DOHH2 (cell line): ENCODE results near the gene POLK.

Source experiments
- H3F3A ChIP-seq: fragments of 200-600 bp; sonication (generic), shearing (Covaris generic); 2 replicates; pipeline ENCODE4 v1.6.0; 2016; ENCODE audit warnings: antibody characterized with exemption, mild to moderate bottlenecking; ENCODE audit not compliant: control insufficient read depth, insufficient read depth
- H3K27ac ChIP-seq: fragments of 200-600 bp; sonication (generic); 2 replicates; pipeline ENCODE4 v1.5.1; 2014; ENCODE audit warnings: low read depth, mild to moderate bottlenecking, low read length, moderate library complexity
- H3K27me3 ChIP-seq: fragments of 200-600 bp; sonication (generic); 2 replicates; pipeline ENCODE4 v1.6.1; 2014; ENCODE audit warnings: mild to moderate bottlenecking, low read length, mixed read lengths; ENCODE audit not compliant: control insufficient read depth
- H3K36me3 ChIP-seq: fragments of 200-600 bp; sonication (generic); 2 replicates; pipeline ENCODE4 v1.6.1; 2014; ENCODE audit warnings: mild to moderate bottlenecking, low read length, moderate library complexity, mixed read lengths; ENCODE audit not compliant: control insufficient read depth
- H3K4me1 ChIP-seq: fragments of 200-600 bp; sonication (generic); 2 replicates; pipeline ENCODE4 v1.6.1; 2014; ENCODE audit warnings: mild to moderate bottlenecking, low read length, mixed read lengths; ENCODE audit not compliant: control insufficient read depth
- H3K4me2 ChIP-seq: fragments of 200-600 bp; sonication (generic); 2 replicates; pipeline ENCODE4 v1.6.0; 2014; ENCODE audit warnings: mild to moderate bottlenecking, low read length, moderate library complexity
- H3K4me3 ChIP-seq: fragments of 200-600 bp; sonication (generic); 2 replicates; pipeline ENCODE4 v1.5.1; 2014; ENCODE audit warnings: mild to moderate bottlenecking, low read length, mixed read lengths
- H3K79me2 ChIP-seq: fragments of 200-600 bp; sonication (generic); 2 replicates; pipeline ENCODE4 v1.6.1; 2014; ENCODE audit warnings: mild to moderate bottlenecking, low read length, mixed read lengths; ENCODE audit not compliant: control insufficient read depth
- H3K9me2 ChIP-seq: fragments of 200-600 bp; sonication (generic); replicated peaks from 2 replicates; pipeline ENCODE4 v1.6.1; 2014; ENCODE audit warnings: mild to moderate bottlenecking, low read length, mixed read lengths; ENCODE audit not compliant: control insufficient read depth
- H3K9me3 ChIP-seq: fragments of 200-600 bp; sonication (generic); 2 replicates; pipeline ENCODE4 v1.6.1; 2014; ENCODE audit warnings: antibody characterized with exemption, low read length, mixed read lengths; ENCODE audit not compliant: control insufficient read depth, insufficient read depth
- H4K20me1 ChIP-seq: fragments of 200-600 bp; sonication (generic); 2 replicates; pipeline ENCODE4 v1.6.0; 2014; ENCODE audit warnings: low read depth, mild to moderate bottlenecking, antibody characterized with exemption, low read length, moderate library complexity; ENCODE audit not compliant: control insufficient read depth, insufficient read depth
- EZH2phosphoT487 ChIP-seq: fragments of 200-600 bp; sonication (generic); IDR thresholded peaks from 2 replicates; pipeline ENCODE4 v1.6.1; 2017; ENCODE audit warnings: borderline replicate concordance, mild to moderate bottlenecking, antibody characterized with exemption, low read length, moderate library complexity, mixed read lengths
- TF ChIP-seq, protein P1 (sequence below): fragments of 200-600 bp; sonication (generic); IDR thresholded peaks from one replicate; pipeline ENCODE4 v1.5.1; 2014; ENCODE audit warnings: antibody characterized with exemption, mild to moderate bottlenecking, low read depth, low read length; ENCODE audit not compliant: poor library complexity, severe bottlenecking

Gene POLK

DNA sequence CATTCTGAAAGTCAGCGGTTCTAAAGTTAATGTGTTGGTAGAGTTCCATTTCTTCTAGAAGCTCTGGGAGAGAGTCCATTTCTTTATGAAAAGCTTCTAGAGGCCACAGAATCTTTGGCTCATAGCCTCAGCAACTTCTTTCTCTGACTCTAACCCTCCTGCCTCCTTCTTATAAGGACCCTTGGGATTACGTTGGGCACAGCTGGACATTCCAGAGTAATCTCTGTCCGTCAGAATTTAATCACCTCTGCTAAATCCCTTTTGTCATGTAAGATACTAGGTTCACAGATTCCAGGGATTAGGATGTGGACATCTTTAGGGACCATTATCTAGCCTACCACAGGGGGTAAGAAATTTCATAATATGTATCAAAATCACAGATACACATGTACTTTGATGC is 77.0 kb downstream of the POLK start:
- Histone ChIP-seq H3K4me2 (no peak overlapping the region), H3K4me3 (no peak overlapping the region), H3F3A (no peaks in the 10 kb centered on the region), H3K9me2 (no peaks in the 10 kb centered on the region), H3K27me3 (no peaks in the 10 kb centered on the region), H4K20me1 (no peaks in the 10 kb centered on the region), H3K36me3 (peaks cover 3% of the 10 kb centered on the region; the same call in 1 of the 2 replicates), H3K27ac (no peak overlapping the region), H3K9me3 (no peaks in the 10 kb centered on the region), H3K79me2 (no peaks in the 10 kb centered on the region), H3K4me1 (no peaks in the 10 kb centered on the region)
- no peak for TF ChIP-seq EZH2phosphoT487
- TF ChIP-seq, protein P1, sequence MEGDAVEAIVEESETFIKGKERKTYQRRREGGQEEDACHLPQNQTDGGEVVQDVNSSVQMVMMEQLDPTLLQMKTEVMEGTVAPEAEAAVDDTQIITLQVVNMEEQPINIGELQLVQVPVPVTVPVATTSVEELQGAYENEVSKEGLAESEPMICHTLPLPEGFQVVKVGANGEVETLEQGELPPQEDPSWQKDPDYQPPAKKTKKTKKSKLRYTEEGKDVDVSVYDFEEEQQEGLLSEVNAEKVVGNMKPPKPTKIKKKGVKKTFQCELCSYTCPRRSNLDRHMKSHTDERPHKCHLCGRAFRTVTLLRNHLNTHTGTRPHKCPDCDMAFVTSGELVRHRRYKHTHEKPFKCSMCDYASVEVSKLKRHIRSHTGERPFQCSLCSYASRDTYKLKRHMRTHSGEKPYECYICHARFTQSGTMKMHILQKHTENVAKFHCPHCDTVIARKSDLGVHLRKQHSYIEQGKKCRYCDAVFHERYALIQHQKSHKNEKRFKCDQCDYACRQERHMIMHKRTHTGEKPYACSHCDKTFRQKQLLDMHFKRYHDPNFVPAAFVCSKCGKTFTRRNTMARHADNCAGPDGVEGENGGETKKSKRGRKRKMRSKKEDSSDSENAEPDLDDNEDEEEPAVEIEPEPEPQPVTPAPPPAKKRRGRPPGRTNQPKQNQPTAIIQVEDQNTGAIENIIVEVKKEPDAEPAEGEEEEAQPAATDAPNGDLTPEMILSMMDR = no peak

GRCh38 chr5:75600535-75600934 is 88.8 kb downstream of the POLK start:
- TF ChIP-seq, protein P1 = no peak
- TF ChIP-seq EZH2phosphoT487 = no peak
- H3K4me2 ChIP-seq = no peak overlapping the region

DNA sequence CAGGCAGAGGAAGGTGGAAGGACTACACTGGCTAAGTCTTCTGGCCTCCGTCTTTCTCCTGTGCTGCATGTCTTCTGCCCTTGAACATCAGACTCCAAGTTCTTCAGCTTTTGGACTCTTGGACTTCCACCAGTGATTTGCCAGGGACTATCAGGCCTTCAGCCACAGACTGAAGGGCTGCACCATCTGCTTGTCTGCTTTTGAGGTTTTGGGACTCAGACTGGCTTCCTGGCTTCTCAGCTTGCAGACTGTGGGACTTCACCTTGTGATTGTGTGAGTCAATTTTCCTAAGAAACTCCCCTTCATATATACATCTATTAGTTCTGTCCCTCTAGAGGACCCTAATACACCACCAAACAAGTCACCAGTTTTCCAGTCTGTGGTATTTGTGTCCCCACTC is 89.9 kb downstream of the POLK start:
- Histone ChIP-seq H3K4me3 (no peak overlapping the region), H3K79me2 (no peaks in the 10 kb centered on the region), H3K27me3 (no peaks in the 10 kb centered on the region), H3F3A (no peaks in the 10 kb centered on the region), H3K9me2 (no peaks in the 10 kb centered on the region), H3K36me3 (no peaks in the 10 kb centered on the region), H4K20me1 (no peaks in the 10 kb centered on the region), H3K4me2 (no peak overlapping the region), H3K27ac (no peak overlapping the region), H3K4me1 (no peaks in the 10 kb centered on the region), H3K9me3 (no peaks in the 10 kb centered on the region)
- TF ChIP-seq, protein P1 = no peak
- TF ChIP-seq EZH2phosphoT487 = no peak

More at GRCh38 chr5:75600535-75600934, 88.8 kb downstream of the POLK start:
- Histone ChIP-seq H3K27ac (no peak overlapping the region), H3K36me3 (no peaks in the 10 kb centered on the region), H3K27me3 (no peaks in the 10 kb centered on the region), H3K79me2 (no peaks in the 10 kb centered on the region), H3K9me2 (no peaks in the 10 kb centered on the region), H4K20me1 (no peaks in the 10 kb centered on the region), H3F3A (no peaks in the 10 kb centered on the region), H3K4me3 (no peak overlapping the region), H3K9me3 (no peaks in the 10 kb centered on the region), H3K4me1 (no peaks in the 10 kb centered on the region)

DNA sequence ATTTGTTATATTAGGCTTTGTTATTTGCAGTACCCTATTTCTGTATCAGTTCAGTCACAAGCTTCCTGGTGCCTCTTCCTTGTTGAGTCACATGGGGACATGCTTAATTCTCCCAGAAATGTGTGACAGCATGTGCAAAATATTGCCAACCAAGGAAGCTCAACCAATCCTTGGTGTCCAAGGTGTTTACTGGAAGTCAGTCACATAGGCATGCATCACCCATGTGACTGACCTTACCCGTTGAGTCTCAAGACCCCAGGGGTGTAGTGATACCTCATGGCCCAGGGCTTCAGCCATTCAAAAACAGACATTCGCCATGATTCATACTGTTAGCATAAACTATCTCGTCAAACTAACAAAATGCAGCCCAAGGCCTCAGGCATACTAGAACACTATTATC is 90.3 kb downstream of the POLK start:
- Histone ChIP-seq H3K27ac (no peak overlapping the region), H3K9me3 (no peaks in the 10 kb centered on the region), H3K27me3 (no peaks in the 10 kb centered on the region), H3K79me2 (no peaks in the 10 kb centered on the region), H4K20me1 (no peaks in the 10 kb centered on the region), H3K4me3 (no peak overlapping the region), H3K4me2 (no peak overlapping the region), H3K9me2 (no peaks in the 10 kb centered on the region), H3K4me1 (peaks cover 4% of the 10 kb centered on the region; the same call in 1 of the 2 replicates), H3K36me3 (no peaks in the 10 kb centered on the region), H3F3A (no peaks in the 10 kb centered on the region)
- TF ChIP-seq EZH2phosphoT487 = no peak
- TF ChIP-seq, protein P1 = no peak
